Endothelial cell of umbilical vein (primary cell): Measurements from ENCODE around the gene SAP130. TPM values are rescaled to one million over a fixed set of nuclear protein-coding genes. Genes with fewer than 3 reads are reported as not detected.

Source experiments
- BruUV-seq: library from RNA; stranded (reverse); fragments of 400-500 nt; replicated peaks from 2 replicates; lab custom pipeline; 2021; lab: Mats Ljungman, UMichigan
- CTCF ChIA-PET: fragments of 300-600, 350-600 bp; sonication (Branson Sonifier 250); formaldehyde crosslinking; loops from one replicate; lab custom pipeline; 2021; ENCODE audit warnings: antibody characterized with exemption, inconsistent platforms; lab: Charles Lee
- POLR2A ChIA-PET: fragments of 300-600, 350-600 bp; sonication (Branson Sonifier 250); formaldehyde crosslinking; loops from one replicate; lab custom pipeline; 2021; ENCODE audit warnings: antibody characterized with exemption, inconsistent platforms; lab: Charles Lee
- DNase-seq: peaks from one replicate; pipeline ENCODE4 v3.0.0-alpha.2; 2011; ENCODE audit warnings: low read depth, low spot score
- FAIRE-seq: peaks from 2 replicates; lab custom pipeline; 2011; peaks lifted over from hg19 to GRCh38; lab: Jason Lieb, UNC
- H2AFZ ChIP-seq: 2 replicates; pipeline ENCODE4 v1.6.0; 2012; ENCODE audit warnings: low read depth, low read length, control low read depth, inconsistent platforms
- H3K27ac ChIP-seq: 2 replicates; pipeline ENCODE4 v1.5.1; 2011; ENCODE audit warnings: low read depth, mild to moderate bottlenecking, control low read depth, low read length, moderate library complexity; ENCODE audit not compliant: insufficient read depth
- H3K27me3 ChIP-seq, 2 experiments: 2 replicates each; pipeline versions ENCODE4 v1.6.0 to v1.6.1; 2011; ENCODE audit warnings: low read length in 2 of 2, mixed read lengths in 1 of 2; ENCODE audit not compliant: control insufficient read depth in 2 of 2, insufficient read depth in 2 of 2
- H3K36me3 ChIP-seq, 2 experiments: 2 replicates in 1 of 2; 3 replicates in 1 of 2; pipeline ENCODE4 v1.5.1; 2011; ENCODE audit warnings: low read length in 2 of 2, mild to moderate bottlenecking in 1 of 2, moderate library complexity in 1 of 2; ENCODE audit not compliant: control insufficient read depth in 2 of 2, insufficient read depth in 2 of 2; ENCODE audit errors: extremely low read depth in 1 of 2
- H3K4me1 ChIP-seq: 3 replicates; pipeline ENCODE4 v1.5.1; 2011; ENCODE audit warnings: mild to moderate bottlenecking, low read length; ENCODE audit not compliant: control insufficient read depth, insufficient read depth; ENCODE audit errors: extremely low read depth
- H3K4me2 ChIP-seq: 2 replicates; pipeline ENCODE4 v1.6.1; 2011; ENCODE audit warnings: low read length, control low read depth, mixed read lengths; ENCODE audit not compliant: insufficient read depth
- H3K4me3 ChIP-seq, 3 experiments: fragments of 200-600 bp in 1 of 3; sonication (generic), shearing (Covaris generic) in 1 of 3; replicated peaks in 1 of 3; 2 replicates each; pipeline ENCODE4 v1.5.1; 2011 to 2016; ENCODE audit warnings: control low read depth in 3 of 3, low read length in 3 of 3, mild to moderate bottlenecking in 2 of 3, inconsistent platforms in 1 of 3, low read depth in 1 of 3, moderate library complexity in 1 of 3; ENCODE audit not compliant: insufficient read depth in 1 of 3
- H3K79me2 ChIP-seq: 2 replicates; pipeline ENCODE4 v1.6.0; 2012; ENCODE audit warnings: low read length, inconsistent platforms; ENCODE audit not compliant: control insufficient read depth, insufficient read depth
- H3K9ac ChIP-seq: replicated peaks from 2 replicates; pipeline ENCODE3; 2011; ENCODE audit warnings: low read length, control low read depth; ENCODE audit not compliant: insufficient read depth; ENCODE audit errors: extremely low read depth
- H3K9me1 ChIP-seq: replicated peaks from 3 replicates; pipeline ENCODE4 v1.6.0; 2011; ENCODE audit warnings: mild to moderate bottlenecking, low read length; ENCODE audit not compliant: control insufficient read depth, insufficient read depth; ENCODE audit errors: extremely low read depth
- H3K9me3 ChIP-seq: replicated peaks from 2 replicates; pipeline ENCODE4 v1.5.1; 2012; ENCODE audit warnings: low read length, inconsistent platforms; ENCODE audit not compliant: control insufficient read depth, insufficient read depth
- H4K20me1 ChIP-seq: replicated peaks from 2 replicates; pipeline ENCODE3; 2011; ENCODE audit warnings: mild to moderate bottlenecking, low read length; ENCODE audit not compliant: control insufficient read depth, insufficient read depth; ENCODE audit errors: extremely low read depth
- CTCF ChIP-seq, 2 donors: IDR thresholded peaks; 1 replicate in 1 of 2; 2 replicates in 1 of 2; pipeline ENCODE4 v1.5.1; 2011; ENCODE audit warnings: low read length in 2 of 2, mild to moderate bottlenecking in 2 of 2, moderate library complexity in 2 of 2, control low read depth in 1 of 2, inconsistent platforms in 1 of 2, low read depth in 1 of 2; ENCODE audit not compliant: insufficient read depth in 1 of 2; ENCODE audit errors: extremely low read depth in 1 of 2
- EZH2 ChIP-seq: IDR thresholded peaks from 2 replicates; pipeline ENCODE4 v1.6.1; 2012; ENCODE audit warnings: borderline replicate concordance, low read depth, mild to moderate bottlenecking, moderate library complexity, low read length, inconsistent platforms; ENCODE audit not compliant: severe bottlenecking
- FOS ChIP-seq: IDR thresholded peaks from 2 replicates; pipeline ENCODE4 v1.6.1; 2011; ENCODE audit warnings: mild to moderate bottlenecking, low read length, moderate library complexity, borderline replicate concordance; ENCODE audit not compliant: insufficient read depth
- GATA2 ChIP-seq: IDR thresholded peaks from 2 replicates; pipeline ENCODE4 v1.7.0; 2011; ENCODE audit warnings: low read depth, mild to moderate bottlenecking, moderate library complexity, mixed read lengths, low read length; ENCODE audit not compliant: insufficient read length, insufficient read depth
- JUN ChIP-seq: IDR thresholded peaks from 2 replicates; pipeline ENCODE4 v1.6.1; 2011; ENCODE audit warnings: borderline replicate concordance, low read depth; ENCODE audit not compliant: insufficient read length, insufficient read depth
- MAX ChIP-seq: IDR thresholded peaks from 2 replicates; pipeline ENCODE4 v1.6.1; 2011; ENCODE audit not compliant: insufficient read depth, insufficient read length
- POLR2A ChIP-seq: IDR thresholded peaks from 2 replicates; pipeline ENCODE4 v1.6.1; 2012; ENCODE audit warnings: low read depth, mild to moderate bottlenecking, control low read depth, low read length
- dilution Hi-C: fragments of 300-500 bp; cut with MboI; formaldehyde crosslinking; loops from one replicate; pipeline ENCODE4 v1.15.0; 2019; ENCODE audit warnings: low sequenced_read_pairs; ENCODE audit not compliant: extremely low pct_ligation_motif_present
- intact Hi-C: fragments of 100-400 bp; cut with micrococcal nuclease; formaldehyde crosslinking; loops from one replicate; pipeline ENCODE4 v1.10.0; 2022
- polyA plus RNA-seq, 4 experiments: library from polyadenylated mRNA; depleted of rRNA in 3 of 4; stranded (reverse) in 3 of 4; unstranded in 1 of 4; fragments of >200 nt; gene quantifications; 2 replicates each; pipeline versions ENCODE4 v1.2.1 to v1.2.3, GENCODE V29; 2011 to 2012; ENCODE audit warnings: missing spikeins in 1 of 4
- total RNA-seq: library from RNA; stranded (reverse); gene quantifications from 2 replicates; pipeline ENCODE4 v1.2.3, GENCODE V29; 2021

The SAP130 gene
- total and polyA plus RNA-seq, 2 donors (not counting 3 experiments of a cell fraction or from before 2014, with no cell fraction given) = 26.8 to 34.3 TPM

GRCh38 chr2:127953849-127954248, 74.0 kb downstream of the SAP130 start:
- Histone ChIP-seq H3K27ac (no peak overlapping the region), H3K9me3 (no peaks in the 10 kb centered on the region), H4K20me1 (no peaks in the 10 kb centered on the region), H3K27me3 (no peaks in the 10 kb centered on the region), H3K4me1 (no peaks in the 10 kb centered on the region), H3K36me3 (peaks cover 15 to 17% of the 10 kb centered on the region in 2 experiments), H3K4me2 (no peak overlapping the region), H3K9ac (no peak overlapping the region), H3K79me2 (no peaks in the 10 kb centered on the region), H3K4me3 (no peak overlapping the region), H3K9me1 (peaks cover 2% of the 10 kb centered on the region), H2AFZ (no peak overlapping the region)
- FAIRE-seq (no peak), DNase-seq (no peak)
- CTCF ChIA-PET = interaction anchor here (0.8 kb wide), 1 partner anchor 13 kb away, joined by 3 read pairs; no protein-coding TSS in a partner anchor
- no peak for TF ChIP-seq MAX
- no peak for TF ChIP-seq POLR2A
- no peak for TF ChIP-seq FOS
- no peak for TF ChIP-seq EZH2
- TF ChIP-seq CTCF (IDR thresholded peaks at IDR 0.05; ENCODE audit: extremely low read depth in 1 of 2, insufficient read depth in 1 of 2, low read depth in 1 of 2, low read length in 2 of 2) = no peak
- no peak for TF ChIP-seq GATA2
- no peak for TF ChIP-seq JUN
- no TSS peak for BruUV-seq
- dilution Hi-C loops = no loop called here
- intact Hi-C loops = no loop called here
- POLR2A ChIA-PET = no interaction called here
